HEK293 (cell line): ENCODE results near the gene HLA-C.

Experiments
- CTCF ChIA-PET: fragments of 350-600 bp; formaldehyde crosslinking; extraction: SDS; loops from one replicate; lab custom pipeline; 2021; ENCODE audit warnings: antibody characterized with exemption; lab: Yijun Ruan, JAX
- POLR2A ChIA-PET: fragments of 300-600 bp; formaldehyde crosslinking; extraction: SDS; loops from one replicate; lab custom pipeline; 2020; ENCODE audit warnings: antibody characterized with exemption, inconsistent platforms; lab: Yijun Ruan, JAX
- H3K27ac ChIP-seq: fragments of 200-500 bp; sonication (Bioruptor generic); 2 replicates; pipeline ENCODE4 v1.5.1; 2014; ENCODE audit warnings: low read depth, low read length, control low read depth, inconsistent platforms; ENCODE audit errors: extremely low read depth
- H3K36me3 ChIP-seq, 2 experiments: fragments of 200-500 bp in 1 of 2; sonication (Bioruptor generic) in 1 of 2; 1 replicate in 1 of 2; 2 replicates in 1 of 2; pipeline ENCODE4 v1.5.1; 2014 to 2017; ENCODE audit warnings: inconsistent platforms in 2 of 2, low read length in 2 of 2; ENCODE audit not compliant: control insufficient read depth in 2 of 2, insufficient read depth in 1 of 2
- H3K4me1 ChIP-seq: fragments of 200-500 bp; sonication (Bioruptor generic); 2 replicates; pipeline ENCODE4 v1.5.1; 2014; ENCODE audit warnings: mild to moderate bottlenecking, low read length, inconsistent platforms; ENCODE audit not compliant: control insufficient read depth, insufficient read depth
- H3K4me3 ChIP-seq: 2 replicates; pipeline ENCODE4 v1.5.1; 2011; ENCODE audit warnings: low read depth, mild to moderate bottlenecking, control low read depth, low read length, moderate library complexity
- H3K9me3 ChIP-seq: fragments of 200-500 bp; sonication (Bioruptor generic); 2 replicates; pipeline ENCODE4 v1.5.1; 2014; ENCODE audit warnings: low read depth, low read length, inconsistent platforms; ENCODE audit not compliant: control insufficient read depth, insufficient read depth
- ZFP41 ChIP-seq: fragments of 450-650 bp; formaldehyde crosslinking; IDR thresholded peaks from 2 replicates; pipeline ENCODE4 v1.5.1; 2016; ENCODE audit warnings: missing biosample characterization, missing genetic modification characterization, borderline replicate concordance
- ZNF37A ChIP-seq: fragments of 450-650 bp; IDR thresholded peaks from 2 replicates; pipeline ENCODE4 v1.5.1; 2018; ENCODE audit warnings: missing biosample characterization, missing genetic modification characterization
- ZNF514 ChIP-seq: fragments of 450-650 bp; formaldehyde crosslinking; IDR thresholded peaks from 2 replicates; pipeline ENCODE4 v1.5.1; 2016; ENCODE audit warnings: missing biosample characterization, missing genetic modification characterization
- ZNF585B ChIP-seq: fragments of 450-650 bp; formaldehyde crosslinking; IDR thresholded peaks from 2 replicates; pipeline ENCODE4 v1.5.1; 2016; ENCODE audit warnings: missing biosample characterization, missing genetic modification characterization
- ZNF677 ChIP-seq: fragments of 450-650 bp; IDR thresholded peaks from 2 replicates; pipeline ENCODE4 v1.5.0; 2018; ENCODE audit warnings: missing biosample characterization, mild to moderate bottlenecking, missing genetic modification characterization, moderate library complexity
- TF ChIP-seq, protein P1 (sequence below): fragments of 450-650 bp; formaldehyde crosslinking; IDR thresholded peaks from 2 replicates; pipeline ENCODE4 v1.5.1; 2016; ENCODE audit warnings: missing biosample characterization, missing genetic modification characterization

The HLA-C gene

DNA sequence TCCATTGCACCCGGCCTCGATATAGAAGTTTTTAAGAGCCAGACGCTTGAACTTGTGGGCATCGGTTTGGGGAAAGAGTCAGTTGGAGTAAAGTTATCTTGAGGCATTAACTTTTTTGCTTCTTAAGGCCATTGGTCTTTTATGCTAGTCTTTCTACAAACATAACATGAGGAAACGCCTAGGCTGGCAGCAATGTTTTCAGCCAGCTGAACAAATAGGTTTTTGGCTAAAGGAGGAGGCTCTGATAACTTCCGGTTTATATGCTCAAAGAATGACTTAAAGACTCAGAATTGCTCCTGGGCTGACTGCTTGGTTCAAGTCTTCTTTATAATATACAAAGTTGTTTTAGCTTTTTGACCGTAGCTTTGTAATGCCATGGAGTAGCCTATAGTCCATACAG lies 46.2 kb downstream of the HLA-C start (continued):
- TF ChIP-seq, protein P1, sequence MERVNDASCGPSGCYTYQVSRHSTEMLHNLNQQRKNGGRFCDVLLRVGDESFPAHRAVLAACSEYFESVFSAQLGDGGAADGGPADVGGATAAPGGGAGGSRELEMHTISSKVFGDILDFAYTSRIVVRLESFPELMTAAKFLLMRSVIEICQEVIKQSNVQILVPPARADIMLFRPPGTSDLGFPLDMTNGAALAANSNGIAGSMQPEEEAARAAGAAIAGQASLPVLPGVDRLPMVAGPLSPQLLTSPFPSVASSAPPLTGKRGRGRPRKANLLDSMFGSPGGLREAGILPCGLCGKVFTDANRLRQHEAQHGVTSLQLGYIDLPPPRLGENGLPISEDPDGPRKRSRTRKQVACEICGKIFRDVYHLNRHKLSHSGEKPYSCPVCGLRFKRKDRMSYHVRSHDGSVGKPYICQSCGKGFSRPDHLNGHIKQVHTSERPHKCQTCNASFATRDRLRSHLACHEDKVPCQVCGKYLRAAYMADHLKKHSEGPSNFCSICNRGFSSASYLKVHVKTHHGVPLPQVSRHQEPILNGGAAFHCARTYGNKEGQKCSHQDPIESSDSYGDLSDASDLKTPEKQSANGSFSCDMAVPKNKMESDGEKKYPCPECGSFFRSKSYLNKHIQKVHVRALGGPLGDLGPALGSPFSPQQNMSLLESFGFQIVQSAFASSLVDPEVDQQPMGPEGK, result no peak
- TF ChIP-seq ZNF514 (no peak), ZNF585B (no peak)

DNA sequence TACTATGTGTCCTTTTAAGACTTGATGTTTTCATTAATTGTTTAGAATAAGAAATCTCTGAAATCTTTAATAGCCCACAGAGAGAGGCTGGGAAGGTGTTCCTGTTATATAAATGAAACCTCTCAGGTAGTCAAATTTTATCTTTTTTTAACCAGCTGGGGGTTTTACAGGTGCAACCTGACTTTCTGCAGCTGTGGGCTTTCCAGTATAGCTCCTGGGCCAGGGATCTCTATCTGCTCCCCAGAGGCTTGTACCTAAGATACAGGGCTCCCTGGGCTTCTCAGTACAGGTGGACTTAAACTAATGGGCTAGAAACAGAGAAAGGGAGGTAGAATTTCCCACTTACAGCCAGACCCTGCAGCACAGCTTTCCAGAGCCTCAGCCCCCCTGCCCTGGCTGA lies 49.4 kb downstream of the HLA-C start:
- ChIA-PET CTCF (no interaction called here), POLR2A (interaction anchor here (0.5 to 0.7 kb wide), 2 partner anchors 19 to 44 kb away, joined by 3 to 6 read pairs; no protein-coding TSS in a partner anchor)
- Histone ChIP-seq H3K4me1 (no peaks in the 10 kb centered on the region), H3K4me3 (no peak overlapping the region), H3K36me3 (no peaks in the 10 kb centered on the region), H3K27ac (no peak overlapping the region), H3K9me3 (no peaks in the 10 kb centered on the region)
- TF ChIP-seq ZNF677 (tag by site-specific recombination), result no peak
- TF ChIP-seq ZFP41 (tag by site-specific recombination), result no peak
- TF ChIP-seq ZNF37A, result no peak
